ENCODE results near the gene ORC2.
"Not testable (repeated sequence)": the region's sequence is repeated elsewhere in the genome, so short reads cannot be mapped to it uniquely, and the experiment has no call there.

ORC2 gene

GRCh38 chr2:200963124-200963917, at the start of gene ORC2:
ORC2 (minus strand) TSS chr2:200963660; CDS start chr2:200958123, 5,537 bp downstream.
- DNase-seq, result peak; percentile 68

GRCh38 chr2:201008296-201008829, 44.9 kb upstream of the ORC2 start:
- DNase-seq, result no peak

GRCh38 chr2:201007584-201007998, 44.1 kb upstream of the ORC2 start:
- no peak for DNase-seq

- no peak for DNase-seq
Observed at GRCh38 chr2:201006704-201007103, 43.2 kb upstream of the ORC2 start.

- DNase-seq, result no peak
Observed at GRCh38 chr2:201004370-201004769, 40.9 kb upstream of the ORC2 start.

- DNase-seq, result no peak
Observed at GRCh38 chr2:200993097-200993496, 29.6 kb upstream of the ORC2 start.

- DNase-seq, result no peak
Observed at GRCh38 chr2:200987137-200987536, 23.7 kb upstream of the ORC2 start.

- no peak for DNase-seq
Observed at GRCh38 chr2:200985799-200986198, 22.3 kb upstream of the ORC2 start.

- no peak for DNase-seq
Observed at GRCh38 chr2:200976710-200977109, 13.2 kb upstream of the ORC2 start.

GRCh38 chr2:200975672-200976071, 12.2 kb upstream of the ORC2 start:
- DNase-seq, result no peak

GRCh38 chr2:200970057-200970456, 6.6 kb upstream of the ORC2 start:
- not testable (repeated sequence) for DNase-seq

- DNase-seq, result no peak
Observed at GRCh38 chr2:200968735-200969134, 5.3 kb upstream of the ORC2 start.

- DNase-seq, result no peak
Observed at GRCh38 chr2:200968162-200968561, 4.7 kb upstream of the ORC2 start.

GRCh38 chr2:200966770-200967169, 3.3 kb upstream of the ORC2 start:
- no peak for DNase-seq

GRCh38 chr2:200964498-200964897, 1.0 kb upstream of the ORC2 start:
- no peak for DNase-seq

- DNase-seq, result not testable (repeated sequence)
Observed at GRCh38 chr2:200963918-200964252, 425 bp upstream of the ORC2 start.

GRCh38 chr2:200962811-200963123, 693 bp downstream of the ORC2 start:
- DNase-seq, result no peak

- DNase-seq, result no peak
Observed at GRCh38 chr2:200961674-200962073, 1.8 kb downstream of the ORC2 start.

GRCh38 chr2:200950378-200950777, 13.1 kb downstream of the ORC2 start:
- no peak for DNase-seq

GRCh38 chr2:200945395-200945729, 18.1 kb downstream of the ORC2 start:
- no peak for DNase-seq

- DNase-seq, result no peak
Observed at GRCh38 chr2:200944467-200945394, 18.7 kb downstream of the ORC2 start.

- no peak for DNase-seq
Observed at GRCh38 chr2:200943527-200944105, 19.8 kb downstream of the ORC2 start.

GRCh38 chr2:200939832-200940231, 23.6 kb downstream of the ORC2 start:
- no peak for DNase-seq
